Stimulated activated naive B cell treated with anti-CD40 and anti-IgM and Interleukin-4, amounts not matched to agents 10 μg/mL and 1 μg/mL and 100 μg/mL, for 72 hours (primary cell): Measurements from ENCODE around the gene CDO1.
"Not testable (repeated sequence)": the region's sequence is repeated elsewhere in the genome, so short reads cannot be mapped to it uniquely, and the experiment has no call there.

Experiments
- ATAC-seq, 2 donors: fragments of 150-1000 bp; cut with Tn5 transposase; replicated peaks; 2 replicates each; pipeline ENCODE4 v1.10.0; 2021; ENCODE audit warnings: moderate library complexity in 1 of 2
- DNase-seq: peaks from one replicate; pipeline ENCODE4 v3.0.0; 2021
- H3K27ac Mint-ChIP-seq: one replicate; pipeline ENCODE4 v1.8.0; 2022; ENCODE audit warnings: mild to moderate bottlenecking, mixed read lengths
- H3K27me3 Mint-ChIP-seq, 2 donors: one replicate each; pipeline ENCODE4 v1.8.0; 2022; ENCODE audit warnings: mixed read lengths in 2 of 2
- H3K36me3 Mint-ChIP-seq, 2 donors: one replicate each; pipeline ENCODE4 v1.8.0; 2022; ENCODE audit warnings: mixed read lengths in 2 of 2, mild to moderate bottlenecking in 1 of 2
- H3K4me1 Mint-ChIP-seq, 2 donors: one replicate each; pipeline ENCODE4 v1.8.0; 2022; ENCODE audit warnings: mixed read lengths in 2 of 2, mild to moderate bottlenecking in 1 of 2
- H3K4me3 Mint-ChIP-seq, 2 donors: one replicate each; pipeline ENCODE4 v1.8.0; 2022; ENCODE audit warnings: mild to moderate bottlenecking in 2 of 2, mixed read lengths in 2 of 2, moderate library complexity in 1 of 2
- H3K9me3 Mint-ChIP-seq, 2 donors: one replicate each; pipeline ENCODE4 v1.8.0; 2022; ENCODE audit warnings: mixed read lengths in 2 of 2, mild to moderate bottlenecking in 1 of 2

CDO1 gene

DNA sequence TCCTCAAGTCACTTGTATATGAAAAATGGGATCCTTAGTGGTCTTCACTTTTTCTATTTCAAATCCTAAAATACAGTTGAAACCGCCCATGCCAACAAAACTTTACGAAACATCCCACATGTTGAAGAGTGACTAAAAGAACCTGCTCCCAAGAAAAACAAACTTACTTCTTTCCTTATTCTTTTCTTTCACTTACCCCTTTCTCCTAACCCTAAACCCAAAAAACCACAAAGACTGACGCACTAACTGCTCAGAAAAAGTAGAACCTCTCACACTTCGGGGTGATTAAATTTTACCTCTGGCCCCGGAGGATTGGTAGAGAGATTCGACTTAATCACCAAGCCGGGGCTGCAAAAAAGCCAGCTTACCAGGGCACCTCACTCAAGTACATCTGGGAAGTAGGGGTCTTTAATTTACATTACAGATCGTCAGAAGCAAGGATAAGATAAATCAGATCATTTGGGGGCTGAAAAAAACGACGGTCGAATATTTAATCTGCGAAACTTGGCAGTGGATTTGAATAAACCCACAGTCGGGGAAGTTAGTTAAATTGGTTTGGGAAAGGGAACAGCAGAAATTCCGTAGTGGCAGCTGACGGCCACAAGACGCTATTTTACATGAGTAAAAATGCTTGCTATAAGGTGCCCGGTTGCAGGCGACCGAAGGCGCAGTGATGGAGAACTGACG lies 1.3 kb downstream of the CDO1 start:
- Mint-ChIP-seq H3K36me3 (no peaks in the 10 kb centered on the region), H3K4me1 (peaks cover 12 to 20% of the 10 kb centered on the region in 2 donors), H3K27ac (no peak overlapping the region), H3K27me3 (peaks cover 59 to 77% of the 10 kb centered on the region in 2 donors), H3K9me3 (no peaks in the 10 kb centered on the region), H3K4me3 (peak overlapping the region; percentile 67 to 83)
- peak in 1 of 2 donors; percentile 10 for ATAC-seq
- no peak for DNase-seq

DNA sequence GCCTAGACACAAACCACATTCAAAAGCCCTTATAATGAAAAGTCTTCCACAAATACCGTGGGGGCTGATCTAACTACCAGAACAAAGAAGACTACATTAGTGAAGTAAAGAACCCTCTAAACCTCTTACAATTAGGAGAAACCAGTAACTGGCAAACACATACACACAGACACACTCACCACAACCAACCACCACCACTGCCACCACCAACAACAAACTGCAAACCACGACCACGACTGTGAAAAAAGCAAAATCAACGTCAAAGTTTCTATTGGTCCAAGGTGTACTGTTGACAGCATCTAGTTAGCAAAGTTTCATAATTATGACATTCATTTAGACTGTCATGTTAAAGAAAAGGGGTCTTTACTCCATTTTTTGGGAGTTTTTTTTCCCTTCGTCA lies 2.7 kb downstream of the CDO1 start:
- no peaks in the 10 kb centered on the region for H3K9me3 Mint-ChIP-seq
- peaks cover 12 to 20% of the 10 kb centered on the region in 2 donors for H3K4me1 Mint-ChIP-seq
- peaks cover 56 to 66% of the 10 kb centered on the region in 2 donors for H3K27me3 Mint-ChIP-seq
- DNase-seq: no peak
- H3K36me3 Mint-ChIP-seq: no peaks in the 10 kb centered on the region
- no peak overlapping the region for H3K27ac Mint-ChIP-seq
- ATAC-seq: no peak
- H3K4me3 Mint-ChIP-seq: no peak overlapping the region

DNA sequence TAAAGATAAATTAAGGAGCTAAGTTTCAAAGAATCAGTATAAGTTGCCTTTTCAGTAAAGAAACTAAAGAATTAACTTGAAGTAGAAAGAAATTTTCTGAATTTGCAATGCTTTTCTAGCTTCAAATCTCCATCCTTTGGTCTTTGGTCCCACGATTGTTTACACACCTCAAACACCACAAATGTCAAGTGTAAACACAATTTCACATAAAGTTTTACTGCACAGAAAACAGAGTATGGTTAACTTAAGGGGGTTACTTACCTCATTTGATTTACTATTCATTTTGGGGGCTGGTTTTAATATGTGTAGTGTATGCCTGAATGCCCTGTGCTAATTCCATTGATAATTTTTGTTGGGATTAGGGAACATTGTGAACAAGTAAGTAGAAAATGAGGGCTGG lies 4.1 kb downstream of the CDO1 start:
- Mint-ChIP-seq H3K4me3 (no peak overlapping the region), H3K4me1 (peaks cover 12 to 20% of the 10 kb centered on the region in 2 donors), H3K27ac (no peak overlapping the region), H3K27me3 (peaks cover 51 to 60% of the 10 kb centered on the region in 2 donors), H3K36me3 (no peaks in the 10 kb centered on the region), H3K9me3 (no peaks in the 10 kb centered on the region)
- DNase-seq: no peak
- ATAC-seq: no peak

DNA sequence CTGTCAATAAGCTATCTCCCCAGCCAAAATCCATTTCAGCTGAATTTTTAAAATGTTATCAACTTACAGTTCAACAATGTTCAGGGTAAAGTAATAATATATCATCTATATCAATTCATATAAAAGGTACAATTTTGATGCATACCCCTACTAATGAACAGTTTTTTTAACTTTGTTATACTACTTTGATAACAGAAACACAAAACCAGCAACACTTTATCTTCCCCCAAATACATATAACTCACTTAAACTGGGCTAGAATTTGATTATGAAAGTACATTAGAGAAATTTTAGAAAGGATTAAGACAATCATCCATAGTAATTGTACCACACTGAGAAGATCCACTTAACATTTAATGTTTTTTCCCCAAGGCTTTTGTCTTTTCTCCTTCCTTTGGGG lies 5.1 kb downstream of the CDO1 start:
- H3K4me1 Mint-ChIP-seq: peaks cover 8 to 15% of the 10 kb centered on the region in 2 donors
- H3K4me3 Mint-ChIP-seq: no peak overlapping the region
- H3K9me3 Mint-ChIP-seq: no peaks in the 10 kb centered on the region
- no peaks in the 10 kb centered on the region for H3K36me3 Mint-ChIP-seq
- H3K27ac Mint-ChIP-seq: no peak overlapping the region
- peaks cover 49 to 60% of the 10 kb centered on the region in 2 donors for H3K27me3 Mint-ChIP-seq
- DNase-seq (no peak), ATAC-seq (no peak)

DNA sequence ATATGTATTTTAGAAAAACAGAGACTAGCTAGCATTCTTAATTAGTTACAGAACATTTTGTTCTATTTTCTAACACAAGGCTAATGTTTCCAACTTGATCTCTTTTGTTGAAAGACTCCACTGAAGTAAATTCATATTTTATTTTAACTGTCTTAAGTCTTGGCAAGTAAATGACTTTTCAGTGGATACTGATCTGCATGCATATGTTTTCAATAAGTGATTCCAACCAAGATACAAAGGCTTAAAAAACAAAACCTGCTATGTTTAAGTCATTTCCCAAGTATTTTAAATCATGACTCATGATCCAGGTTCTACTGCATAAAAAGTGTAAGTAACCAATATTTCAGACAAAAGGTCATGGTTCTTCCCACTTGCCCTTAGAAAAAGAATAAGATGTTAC lies 5.7 kb downstream of the CDO1 start:
- peaks cover 46 to 58% of the 10 kb centered on the region in 2 donors for H3K27me3 Mint-ChIP-seq
- H3K36me3 Mint-ChIP-seq: no peaks in the 10 kb centered on the region

DNA sequence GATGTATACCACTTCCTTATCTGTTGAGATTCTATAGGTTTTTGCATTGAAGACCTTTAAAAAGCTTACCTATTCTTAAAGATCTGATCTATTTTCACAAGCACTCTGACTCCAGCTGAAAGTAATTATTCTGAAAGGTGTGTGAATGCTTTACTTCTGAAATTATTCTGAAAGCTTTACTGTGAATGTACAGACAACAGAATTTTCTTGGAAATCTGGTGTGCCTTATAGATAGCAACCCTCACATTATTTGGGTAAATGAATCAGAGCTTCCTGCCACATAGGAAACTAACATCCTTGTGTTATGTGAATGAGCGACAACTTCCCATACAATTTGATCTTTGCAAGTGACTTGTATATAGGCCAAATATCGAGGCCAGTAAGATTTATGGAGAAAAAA lies 6.5 kb downstream of the CDO1 start:
- no peak for DNase-seq
- ATAC-seq: no peak
- Mint-ChIP-seq H3K36me3 (no peaks in the 10 kb centered on the region), H3K4me1 (peaks cover under 1 to 1% of the 10 kb centered on the region in 2 donors), H3K27ac (no peak overlapping the region), H3K4me3 (no peak overlapping the region), H3K27me3 (peaks cover 38 to 50% of the 10 kb centered on the region in 2 donors), H3K9me3 (no peaks in the 10 kb centered on the region)

More for the DNA sequence above, 5.7 kb downstream of the CDO1 start:
- Mint-ChIP-seq H3K9me3 (no peaks in the 10 kb centered on the region), H3K4me1 (peaks cover 5 to 9% of the 10 kb centered on the region in 2 donors), H3K27ac (no peak overlapping the region), H3K4me3 (no peak overlapping the region)
- DNase-seq: no peak
- no peak for ATAC-seq

DNA sequence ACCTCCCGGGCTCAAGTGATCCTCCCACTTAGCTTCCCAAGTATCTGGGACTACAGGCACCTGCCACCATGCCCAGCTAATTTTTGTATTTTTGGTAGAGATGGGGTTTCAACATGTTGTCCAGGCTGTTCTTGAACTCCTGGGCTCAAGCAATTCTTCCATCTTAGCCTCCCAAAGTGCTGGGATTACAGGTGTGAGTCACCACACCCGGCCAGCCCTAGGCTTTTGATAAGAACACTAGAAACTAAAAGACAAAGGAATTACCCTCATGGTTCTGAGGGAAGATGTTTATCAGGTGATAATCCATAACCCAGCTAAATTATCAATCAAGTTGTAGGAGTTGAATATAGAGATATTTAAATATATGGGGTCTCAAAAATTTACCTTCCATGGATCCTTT lies 8.4 kb downstream of the CDO1 start:
- H3K9me3 Mint-ChIP-seq, DNase-seq, H3K27ac Mint-ChIP-seq, H3K4me3 Mint-ChIP-seq, ATAC-seq, H3K36me3 Mint-ChIP-seq, H3K4me1 Mint-ChIP-seq: not testable (repeated sequence)
- H3K27me3 Mint-ChIP-seq: peaks cover 31 to 34% of the 10 kb centered on the region in 2 donors

DNA sequence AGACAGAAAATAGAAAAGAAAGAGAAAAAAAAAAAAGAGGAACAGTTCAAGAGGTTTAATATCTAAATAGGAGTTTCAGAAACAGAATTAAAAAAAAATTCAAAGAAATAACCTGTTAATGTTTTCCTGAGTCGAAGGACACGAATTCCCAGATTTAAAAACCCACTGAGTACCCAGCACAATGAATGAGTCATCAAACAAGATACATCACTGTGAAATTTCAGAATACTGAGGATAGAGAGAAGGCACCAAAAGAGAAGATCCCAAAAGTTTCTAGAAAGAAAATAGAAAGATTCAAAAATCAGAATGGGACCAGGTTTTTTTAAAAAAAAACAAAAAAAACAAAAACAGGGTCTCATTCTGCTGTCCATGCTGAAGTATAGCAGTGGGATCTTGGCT lies 8.8 kb downstream of the CDO1 start:
- no peak for ATAC-seq
- Mint-ChIP-seq H3K27me3 (peaks cover 34% of the 10 kb centered on the region in 2 donors), H3K27ac (no peak overlapping the region), H3K4me3 (no peak overlapping the region), H3K36me3 (no peaks in the 10 kb centered on the region), H3K4me1 (no peaks in the 10 kb centered on the region), H3K9me3 (no peaks in the 10 kb centered on the region)
- no peak for DNase-seq

DNA sequence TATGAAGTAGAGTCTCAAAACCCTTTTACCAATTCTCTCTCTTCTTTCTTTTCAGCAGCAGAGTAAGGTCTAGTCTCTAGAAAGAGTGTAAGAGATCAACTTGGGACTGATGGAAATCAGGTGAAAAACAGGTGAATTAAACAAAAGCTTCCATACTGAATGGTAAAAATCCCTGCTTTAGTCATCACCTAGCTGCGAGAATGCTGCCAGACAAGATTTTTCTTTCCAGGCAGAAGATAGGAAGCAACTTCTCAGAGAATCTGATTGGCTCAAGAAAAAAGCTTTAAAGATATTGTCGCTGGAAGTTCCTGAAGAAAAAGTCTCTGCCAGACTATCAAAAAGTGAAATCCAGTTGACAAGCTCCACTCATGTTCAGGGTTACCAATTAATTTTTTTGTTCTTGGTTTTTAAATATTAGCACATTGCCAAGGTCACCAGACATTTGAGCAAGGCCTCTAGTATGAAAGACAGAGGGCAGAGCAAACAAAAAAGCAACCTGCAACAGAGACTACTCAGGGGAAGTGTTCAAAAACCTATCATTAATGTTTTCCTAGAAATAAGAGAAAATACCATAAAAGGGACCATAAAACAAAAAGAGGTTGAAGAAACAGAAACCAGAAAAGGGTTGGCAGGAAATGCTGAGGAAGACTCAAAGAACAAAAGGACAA lies 9.3 kb downstream of the CDO1 start:
- no peak for DNase-seq
- Mint-ChIP-seq H3K4me1 (no peaks in the 10 kb centered on the region), H3K27ac (no peak overlapping the region), H3K4me3 (no peak overlapping the region), H3K27me3 (peaks cover 32 to 33% of the 10 kb centered on the region in 2 donors), H3K36me3 (no peaks in the 10 kb centered on the region), H3K9me3 (no peaks in the 10 kb centered on the region)
- ATAC-seq: no peak

DNA sequence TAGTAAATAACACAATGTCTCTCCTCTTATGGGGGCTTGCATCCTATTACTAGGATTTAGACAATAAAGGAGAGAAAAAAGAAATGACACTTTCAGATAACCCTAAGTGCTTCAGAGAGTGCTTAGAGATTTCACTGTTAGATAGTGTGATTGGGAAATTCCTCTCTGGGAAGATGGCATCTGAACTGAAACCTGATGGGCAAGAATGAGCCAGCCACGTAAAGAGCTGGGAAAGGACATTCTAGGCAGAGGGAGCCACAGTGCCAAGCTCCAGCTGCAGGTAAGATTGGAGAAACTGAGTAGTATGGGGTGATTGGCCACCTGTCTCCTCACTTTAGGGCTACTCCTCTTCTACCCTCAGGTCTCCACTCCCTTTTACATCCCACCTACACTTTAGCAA lies 14.5 kb downstream of the CDO1 start:
- Mint-ChIP-seq H3K9me3 (no peaks in the 10 kb centered on the region), H3K4me1 (no peaks in the 10 kb centered on the region), H3K4me3 (no peak overlapping the region), H3K27ac (no peak overlapping the region), H3K27me3 (peaks cover 25 to 53% of the 10 kb centered on the region in 2 donors), H3K36me3 (no peaks in the 10 kb centered on the region)
- ATAC-seq (no peak), DNase-seq (no peak)

DNA sequence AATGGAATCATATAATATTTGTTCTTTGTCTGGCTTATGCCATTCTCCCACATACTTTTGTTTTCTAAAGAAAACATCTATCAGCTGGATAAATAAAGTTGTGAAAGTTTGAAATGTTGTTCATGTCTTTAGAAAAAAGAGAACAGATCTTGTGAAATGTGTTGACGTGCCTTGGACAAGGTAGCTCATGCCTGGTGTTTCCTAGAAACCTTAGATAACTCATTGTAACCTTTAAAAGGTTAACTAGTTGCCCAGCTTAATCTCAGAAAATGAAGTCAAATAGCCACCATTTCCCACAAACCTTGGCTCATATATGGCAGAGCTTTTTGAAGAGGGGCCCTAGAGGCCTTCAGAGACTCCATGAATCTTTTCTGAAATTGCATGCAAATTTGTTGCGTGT lies 15.3 kb downstream of the CDO1 start:
- no peaks in the 10 kb centered on the region for H3K9me3 Mint-ChIP-seq
- no peaks in the 10 kb centered on the region for H3K4me1 Mint-ChIP-seq
- peaks cover 25 to 46% of the 10 kb centered on the region in 2 donors for H3K27me3 Mint-ChIP-seq
- ATAC-seq (no peak), DNase-seq (no peak)
- H3K27ac Mint-ChIP-seq: no peak overlapping the region
- no peak overlapping the region for H3K4me3 Mint-ChIP-seq
- H3K36me3 Mint-ChIP-seq: no peaks in the 10 kb centered on the region

DNA sequence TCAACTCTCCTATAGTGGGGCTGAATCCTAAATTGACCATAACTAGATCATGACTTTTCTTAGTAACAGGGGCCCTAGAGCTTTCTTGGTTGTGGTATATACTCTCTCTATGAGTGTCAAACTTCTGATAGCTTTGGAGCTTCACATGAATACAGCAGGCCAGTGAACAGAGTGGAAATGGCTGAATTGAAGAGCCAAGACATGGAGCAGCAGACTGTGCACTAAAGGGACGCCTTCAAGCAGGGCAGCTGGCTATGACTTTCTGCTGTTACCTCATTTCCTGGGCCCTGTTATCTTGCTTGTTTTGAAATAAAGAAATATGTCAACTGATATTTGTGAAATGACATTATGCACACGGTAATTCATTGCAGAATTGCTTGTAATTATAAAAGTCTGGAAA lies 16.4 kb downstream of the CDO1 start:
- H3K4me3 Mint-ChIP-seq: no peak overlapping the region
- H3K27me3 Mint-ChIP-seq: peaks cover 25 to 46% of the 10 kb centered on the region in 2 donors
- no peak overlapping the region for H3K27ac Mint-ChIP-seq
- H3K9me3 Mint-ChIP-seq: no peaks in the 10 kb centered on the region
- DNase-seq: no peak
- no peaks in the 10 kb centered on the region for H3K36me3 Mint-ChIP-seq
- no peaks in the 10 kb centered on the region for H3K4me1 Mint-ChIP-seq
- no peak for ATAC-seq

DNA sequence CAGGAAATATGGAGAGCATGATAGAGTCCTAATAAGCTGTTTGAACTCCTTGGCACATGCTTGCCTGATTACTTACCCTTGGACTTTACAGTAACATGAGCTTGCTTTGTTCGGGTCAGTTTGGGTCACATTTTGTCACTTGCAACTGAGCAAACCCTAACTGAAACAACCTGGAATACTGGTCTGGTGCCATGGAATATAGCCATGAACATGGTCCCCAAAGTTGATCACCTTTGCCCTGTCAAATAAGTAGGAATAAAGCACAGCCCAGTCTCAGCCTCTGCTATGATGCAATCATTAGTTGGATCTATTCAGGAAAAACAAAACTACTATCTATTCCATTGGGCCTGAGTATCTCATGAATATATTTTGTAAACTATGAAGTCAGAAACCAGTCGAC lies 18.2 kb downstream of the CDO1 start:
- DNase-seq: no peak
- H3K9me3 Mint-ChIP-seq: no peaks in the 10 kb centered on the region
- no peaks in the 10 kb centered on the region for H3K36me3 Mint-ChIP-seq
- no peak overlapping the region for H3K27ac Mint-ChIP-seq
- no peak for ATAC-seq
- no peak overlapping the region for H3K4me3 Mint-ChIP-seq
- H3K27me3 Mint-ChIP-seq: peaks cover 19 to 55% of the 10 kb centered on the region in 2 donors
- H3K4me1 Mint-ChIP-seq: no peaks in the 10 kb centered on the region

DNA sequence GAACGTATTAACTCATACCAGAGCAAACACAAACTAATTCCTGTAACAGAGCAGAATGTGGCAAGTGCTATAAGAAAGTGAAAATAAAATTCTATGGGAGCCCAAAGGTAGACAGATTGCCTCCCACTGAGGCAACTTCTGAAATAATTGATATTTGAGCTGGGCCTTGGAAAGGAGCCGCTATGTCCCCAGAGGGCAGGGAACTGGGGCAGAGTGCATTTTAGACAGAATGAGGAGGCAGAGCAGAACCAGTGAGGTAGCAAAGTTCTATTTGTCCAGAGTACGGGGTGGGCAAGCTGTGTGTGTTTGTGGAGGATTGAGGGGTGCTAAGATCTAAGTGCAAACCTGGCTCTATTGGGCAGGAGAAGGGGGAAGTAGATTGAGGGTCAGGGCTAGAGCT lies 19.8 kb downstream of the CDO1 start:
- Mint-ChIP-seq H3K36me3 (no peaks in the 10 kb centered on the region), H3K4me3 (no peak overlapping the region), H3K4me1 (no peaks in the 10 kb centered on the region), H3K27ac (peak overlapping the region; percentile 28), H3K27me3 (peaks cover 16 to 49% of the 10 kb centered on the region in 2 donors), H3K9me3 (no peaks in the 10 kb centered on the region)
- no peak for DNase-seq
- ATAC-seq: no peak

DNA sequence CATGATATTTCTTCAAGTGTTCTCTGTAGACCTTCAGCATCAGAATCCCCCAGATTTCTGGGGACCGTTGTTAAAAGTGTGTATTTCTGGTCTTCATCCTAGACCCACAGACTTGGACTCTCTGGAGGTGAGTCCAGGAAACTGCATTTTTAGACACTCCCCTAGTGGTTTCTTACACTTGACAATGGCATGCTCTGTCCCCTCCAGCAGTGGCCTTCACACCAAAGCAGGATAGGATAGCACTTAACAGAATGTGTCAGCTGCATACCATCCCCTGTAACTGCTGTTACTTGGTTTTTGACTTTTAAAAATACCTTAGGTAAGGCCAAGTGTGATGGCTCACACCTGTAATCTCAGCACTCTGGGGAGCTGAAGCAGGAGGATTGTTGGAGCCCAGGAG lies 20.8 kb downstream of the CDO1 start:
- DNase-seq (no peak), ATAC-seq (no peak)
- peaks cover 23 to 48% of the 10 kb centered on the region in 2 donors for H3K27me3 Mint-ChIP-seq
- no peaks in the 10 kb centered on the region for H3K36me3 Mint-ChIP-seq
- H3K4me1 Mint-ChIP-seq: no peaks in the 10 kb centered on the region
- no peaks in the 10 kb centered on the region for H3K9me3 Mint-ChIP-seq
- H3K4me3 Mint-ChIP-seq: no peak overlapping the region
- no peak overlapping the region for H3K27ac Mint-ChIP-seq
